Uterus (tissue), 2 donors: ENCODE measurements around the gene PSMB3.

Source experiments
- POLR2A ChIP-seq, 2 donors: fragments of 450-650 bp; IDR thresholded peaks; one replicate each; pipeline ENCODE4 v1.6.1; 2016; ENCODE audit warnings: antibody characterized with exemption in 2 of 2, mild to moderate bottlenecking in 1 of 2, moderate library complexity in 1 of 2
- TF ChIP-seq, protein P1 (sequence below), 4 experiments: fragments of 200-600 bp in 2 of 4; fragments of 450-650 bp in 2 of 4; sonication (generic) in 2 of 4; IDR thresholded peaks; one replicate each; pipeline ENCODE4 v1.5.1; 2016 to 2019; ENCODE audit warnings: antibody characterized with exemption in 4 of 4, mild to moderate bottlenecking in 2 of 4, moderate library complexity in 1 of 4

DNA sequence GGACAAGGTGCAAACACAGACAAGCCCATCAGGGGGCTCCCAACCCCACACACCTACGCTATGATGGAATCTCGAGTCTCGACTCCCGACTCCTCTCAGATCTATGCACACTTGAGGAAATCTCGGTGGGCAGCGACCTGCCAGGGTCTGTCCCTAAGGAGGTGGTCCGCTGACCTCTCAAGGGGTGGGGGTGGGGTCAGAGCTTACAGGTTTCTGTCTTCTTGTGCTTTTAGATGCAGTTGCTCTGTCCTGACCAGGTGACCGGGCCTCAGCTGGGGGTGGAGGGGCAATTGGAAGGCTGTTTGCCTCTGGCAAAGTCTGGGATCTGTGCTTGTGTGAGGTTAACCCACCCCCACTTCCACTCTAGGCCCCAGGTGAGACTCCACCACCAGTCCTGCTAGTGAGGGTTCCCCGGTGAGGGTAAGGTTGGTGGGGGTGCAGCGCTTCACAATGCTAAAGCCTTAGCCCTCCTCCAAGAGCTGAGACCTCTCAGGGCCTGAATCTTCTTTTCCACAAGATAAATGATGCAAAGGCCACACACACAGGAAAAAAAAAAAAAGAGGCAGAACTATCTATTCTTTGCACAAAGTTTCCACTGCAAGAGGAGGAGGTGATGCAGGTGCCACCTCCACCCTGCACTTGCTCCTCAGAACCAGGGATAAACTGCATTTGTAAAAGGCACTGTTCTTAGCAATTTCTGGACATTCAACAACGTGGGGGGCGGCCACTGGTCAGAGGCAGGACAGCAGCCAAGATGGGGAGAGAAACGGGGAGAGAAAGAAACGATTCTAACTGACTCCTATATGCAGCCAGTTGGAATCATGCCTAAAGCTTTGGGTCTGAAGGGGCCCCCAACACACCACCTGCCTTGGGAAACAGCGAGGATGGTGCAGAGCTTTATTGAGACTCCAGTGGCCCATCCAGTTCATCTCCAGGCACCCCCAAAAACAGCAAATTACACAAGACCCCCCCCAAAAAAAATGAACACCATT lies 18.3 kb upstream of the PSMB3 start:
- TF ChIP-seq, protein P1, sequence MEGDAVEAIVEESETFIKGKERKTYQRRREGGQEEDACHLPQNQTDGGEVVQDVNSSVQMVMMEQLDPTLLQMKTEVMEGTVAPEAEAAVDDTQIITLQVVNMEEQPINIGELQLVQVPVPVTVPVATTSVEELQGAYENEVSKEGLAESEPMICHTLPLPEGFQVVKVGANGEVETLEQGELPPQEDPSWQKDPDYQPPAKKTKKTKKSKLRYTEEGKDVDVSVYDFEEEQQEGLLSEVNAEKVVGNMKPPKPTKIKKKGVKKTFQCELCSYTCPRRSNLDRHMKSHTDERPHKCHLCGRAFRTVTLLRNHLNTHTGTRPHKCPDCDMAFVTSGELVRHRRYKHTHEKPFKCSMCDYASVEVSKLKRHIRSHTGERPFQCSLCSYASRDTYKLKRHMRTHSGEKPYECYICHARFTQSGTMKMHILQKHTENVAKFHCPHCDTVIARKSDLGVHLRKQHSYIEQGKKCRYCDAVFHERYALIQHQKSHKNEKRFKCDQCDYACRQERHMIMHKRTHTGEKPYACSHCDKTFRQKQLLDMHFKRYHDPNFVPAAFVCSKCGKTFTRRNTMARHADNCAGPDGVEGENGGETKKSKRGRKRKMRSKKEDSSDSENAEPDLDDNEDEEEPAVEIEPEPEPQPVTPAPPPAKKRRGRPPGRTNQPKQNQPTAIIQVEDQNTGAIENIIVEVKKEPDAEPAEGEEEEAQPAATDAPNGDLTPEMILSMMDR (IDR thresholded peaks at IDR 0.05): peak in 1 of 4 experiments; percentile 17
- no peak for TF ChIP-seq POLR2A (IDR thresholded peaks at IDR 0.05)
